Gastrocnemius medialis (tissue), 4 donors: ENCODE data around the gene HCRTR2. TPM values are rescaled to one million over a fixed set of nuclear protein-coding genes. Genes with fewer than 3 reads are reported as not detected.

Experiments used
- ATAC-seq, 2 donors: fragments of 150-250 bp; one replicate each; pipeline ENCODE4 v1.9.1; 2016
- DNase-seq, 2 donors: peaks; one replicate each; pipeline ENCODE4 v3.0.0-alpha.2; 2019
- H3K27ac ChIP-seq, 4 donors: fragments of 200-600 bp; sonication (generic); 1 replicate in 1 of 4; 2 replicates in 3 of 4; pipeline ENCODE4 v1.5.1; 2016 to 2018; ENCODE audit warnings: mild to moderate bottlenecking in 2 of 4, moderate library complexity in 1 of 4
- H3K27me3 ChIP-seq, 3 donors: fragments of 200-600 bp; sonication (generic) in 2 of 3; 1 replicate in 1 of 3; 2 replicates in 2 of 3; pipeline versions ENCODE4 v1.5.1 to v1.6.0; 2016 to 2019; ENCODE audit warnings: mild to moderate bottlenecking in 1 of 3, moderate library complexity in 1 of 3
- H3K36me3 ChIP-seq, 2 donors: fragments of 200-600 bp; sonication (generic) in 1 of 2; one replicate each; pipeline ENCODE4 v1.5.1; 2017 to 2018
- H3K4me1 ChIP-seq, 2 donors: fragments of 200-600 bp; sonication (generic) in 1 of 2; one replicate each; pipeline ENCODE4 v1.5.1; 2016 to 2017; ENCODE audit warnings: mild to moderate bottlenecking in 2 of 2
- H3K4me3 ChIP-seq, 4 donors: fragments of 200-600 bp; sonication (generic) in 3 of 4; 1 replicate in 1 of 4; 2 replicates in 3 of 4; pipeline ENCODE4 v1.5.1; 2016 to 2019; ENCODE audit warnings: mild to moderate bottlenecking in 2 of 4
- H3K9me3 ChIP-seq, 3 donors: fragments of 200-600 bp; sonication (generic) in 2 of 3; 1 replicate in 1 of 3; 2 replicates in 2 of 3; pipeline ENCODE4 v1.5.1; 2016 to 2019
- POLR2A ChIP-seq, 2 donors: fragments of 450-650 bp; IDR thresholded peaks; one replicate each; pipeline ENCODE4 v1.6.1; 2017; ENCODE audit warnings: antibody characterized with exemption in 2 of 2, mild to moderate bottlenecking in 2 of 2, moderate library complexity in 2 of 2
- in situ Hi-C, 4 donors: fragments of 200-750 bp; cut with MboI; loops; one replicate each; pipeline versions ENCODE4 v1.15.0 to v1.8.0; 2017; ENCODE audit warnings: low sequenced_read_pairs in 4 of 4
- intact Hi-C: fragments of 100-400 bp; cut with DNase I; formaldehyde crosslinking; loops from one replicate; pipeline ENCODE4 v1.15.1; 2023; ENCODE audit warnings: low total_unique reads
- total RNA-seq, 4 donors: library from RNA; depleted of rRNA; stranded (reverse); fragments of >200 nt; gene quantifications; one replicate each; pipeline versions ENCODE4 v1.1.0 to v1.2.3, GENCODE V29; 2016
- TF ChIP-seq, protein P1 (sequence below), 5 experiments: fragments of 450-650 bp in 3 of 5; fragments of 200-600 bp in 2 of 5; sonication (generic) in 2 of 5; IDR thresholded peaks in 4 of 5; conservative IDR thresholded peaks in 1 of 5; 1 replicate in 4 of 5; 2 replicates in 1 of 5; pipeline ENCODE4 v1.5.1; 2016 to 2019; ENCODE audit warnings: antibody characterized with exemption in 5 of 5, mild to moderate bottlenecking in 3 of 5, moderate library complexity in 3 of 5

The HCRTR2 gene
- total RNA-seq, 4 donors from 2014 or later: not detected

- no peaks in the 10 kb centered on the region for H3K27me3 ChIP-seq
- DNase-seq (no peak), ATAC-seq (no peak)
- intact Hi-C loops (no loop called here), in situ Hi-C loops (no loop called here)
- H3K4me3 ChIP-seq: no peak overlapping the region
- no peak overlapping the region for H3K27ac ChIP-seq
- no peak for TF ChIP-seq POLR2A (IDR thresholded peaks at IDR 0.05)
- TF ChIP-seq, protein P1, sequence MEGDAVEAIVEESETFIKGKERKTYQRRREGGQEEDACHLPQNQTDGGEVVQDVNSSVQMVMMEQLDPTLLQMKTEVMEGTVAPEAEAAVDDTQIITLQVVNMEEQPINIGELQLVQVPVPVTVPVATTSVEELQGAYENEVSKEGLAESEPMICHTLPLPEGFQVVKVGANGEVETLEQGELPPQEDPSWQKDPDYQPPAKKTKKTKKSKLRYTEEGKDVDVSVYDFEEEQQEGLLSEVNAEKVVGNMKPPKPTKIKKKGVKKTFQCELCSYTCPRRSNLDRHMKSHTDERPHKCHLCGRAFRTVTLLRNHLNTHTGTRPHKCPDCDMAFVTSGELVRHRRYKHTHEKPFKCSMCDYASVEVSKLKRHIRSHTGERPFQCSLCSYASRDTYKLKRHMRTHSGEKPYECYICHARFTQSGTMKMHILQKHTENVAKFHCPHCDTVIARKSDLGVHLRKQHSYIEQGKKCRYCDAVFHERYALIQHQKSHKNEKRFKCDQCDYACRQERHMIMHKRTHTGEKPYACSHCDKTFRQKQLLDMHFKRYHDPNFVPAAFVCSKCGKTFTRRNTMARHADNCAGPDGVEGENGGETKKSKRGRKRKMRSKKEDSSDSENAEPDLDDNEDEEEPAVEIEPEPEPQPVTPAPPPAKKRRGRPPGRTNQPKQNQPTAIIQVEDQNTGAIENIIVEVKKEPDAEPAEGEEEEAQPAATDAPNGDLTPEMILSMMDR (IDR thresholded peaks at IDR 0.05 in 4 of 5, conservative IDR thresholded peaks at IDR 0.05 in 1 of 5): no peak
- H3K4me1 ChIP-seq: no peaks in the 10 kb centered on the region
- no peaks in the 10 kb centered on the region for H3K36me3 ChIP-seq
- no peaks in the 10 kb centered on the region for H3K9me3 ChIP-seq
Measured at GRCh38 chr6:55167860-55168259, 6.5 kb upstream of the HCRTR2 start.

DNA sequence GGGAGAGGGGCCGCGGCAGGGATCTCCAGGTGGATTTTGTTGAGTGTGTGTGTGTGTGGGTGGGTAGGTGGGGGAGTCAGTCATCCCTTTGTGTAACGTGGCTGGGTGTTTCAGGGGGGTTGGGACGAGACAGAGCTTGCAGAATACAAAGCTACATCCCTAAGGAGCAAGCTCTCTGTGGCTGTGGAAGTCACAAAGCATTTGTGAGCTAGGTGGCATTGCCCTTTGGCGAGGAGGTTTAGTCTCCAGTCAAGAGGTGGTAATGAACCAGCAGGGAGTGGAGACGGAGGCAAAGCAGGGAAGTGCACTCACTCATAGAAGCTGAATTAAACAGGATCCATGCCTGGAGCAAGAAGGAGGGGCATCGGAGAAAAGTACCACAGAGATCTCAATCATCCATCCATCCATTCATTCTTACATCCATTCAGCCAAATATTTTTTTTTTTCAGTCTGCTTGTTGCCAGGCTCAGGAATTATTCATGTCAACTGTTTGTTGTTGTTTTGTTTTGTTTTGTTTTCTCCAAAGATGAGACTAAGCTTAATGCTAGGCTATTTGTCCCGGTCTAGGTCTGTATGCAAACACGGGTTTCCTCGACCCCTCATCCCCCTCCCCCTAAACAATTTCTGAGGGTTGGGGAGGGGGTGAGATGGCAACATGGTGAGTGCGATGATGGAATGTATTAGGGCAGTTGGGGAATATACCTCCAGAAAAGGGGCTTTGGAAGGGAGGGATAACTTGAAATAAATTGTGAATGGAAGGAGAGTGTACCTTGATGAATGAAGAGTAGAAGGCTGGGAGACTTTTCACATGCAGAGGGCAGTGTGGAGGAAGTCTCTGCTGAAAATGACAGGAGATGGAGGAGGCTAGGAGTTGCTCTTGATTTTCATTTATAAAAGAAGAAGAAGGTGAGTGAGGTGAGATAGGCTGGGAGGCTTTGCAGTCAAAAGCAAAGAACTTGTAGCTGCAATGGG lies 1.0 kb downstream of the HCRTR2 start:
- DNase-seq (no peak), ATAC-seq (no peak)
- no peak overlapping the region for H3K27ac ChIP-seq
- peak overlapping the region; percentile 36 to 55 (median 43) for H3K4me3 ChIP-seq
- no peaks in the 10 kb centered on the region for H3K36me3 ChIP-seq
- no peaks in the 10 kb centered on the region for H3K9me3 ChIP-seq
- intact Hi-C loops (no loop called here), in situ Hi-C loops (no loop called here)
- no peak for TF ChIP-seq POLR2A (IDR thresholded peaks at IDR 0.05)
- TF ChIP-seq, protein P1 (IDR thresholded peaks at IDR 0.05 in 4 of 5, conservative IDR thresholded peaks at IDR 0.05 in 1 of 5): no peak
- peaks cover 0 to 8% of the 10 kb centered on the region in 2 donors for H3K4me1 ChIP-seq
- peaks cover 23 to 32% (median 26%) of the 10 kb centered on the region in 3 donors for H3K27me3 ChIP-seq

- no peak overlapping the region for H3K4me3 ChIP-seq
- H3K4me1 ChIP-seq: peaks cover 0 to 8% of the 10 kb centered on the region in 2 donors
- peaks cover 23 to 32% (median 26%) of the 10 kb centered on the region in 3 donors for H3K27me3 ChIP-seq
- ATAC-seq: no peak
- TF ChIP-seq POLR2A (IDR thresholded peaks at IDR 0.05): no peak
- TF ChIP-seq, protein P1 (IDR thresholded peaks at IDR 0.05 in 4 of 5, conservative IDR thresholded peaks at IDR 0.05 in 1 of 5): no peak
- H3K36me3 ChIP-seq: no peaks in the 10 kb centered on the region
- no peak for DNase-seq
- H3K27ac ChIP-seq: no peak overlapping the region
- intact Hi-C loops: no loop called here
- H3K9me3 ChIP-seq: no peaks in the 10 kb centered on the region
- in situ Hi-C loops: no loop called here
Measured at GRCh38 chr6:55176958-55177357, 2.6 kb downstream of the HCRTR2 start.

DNA sequence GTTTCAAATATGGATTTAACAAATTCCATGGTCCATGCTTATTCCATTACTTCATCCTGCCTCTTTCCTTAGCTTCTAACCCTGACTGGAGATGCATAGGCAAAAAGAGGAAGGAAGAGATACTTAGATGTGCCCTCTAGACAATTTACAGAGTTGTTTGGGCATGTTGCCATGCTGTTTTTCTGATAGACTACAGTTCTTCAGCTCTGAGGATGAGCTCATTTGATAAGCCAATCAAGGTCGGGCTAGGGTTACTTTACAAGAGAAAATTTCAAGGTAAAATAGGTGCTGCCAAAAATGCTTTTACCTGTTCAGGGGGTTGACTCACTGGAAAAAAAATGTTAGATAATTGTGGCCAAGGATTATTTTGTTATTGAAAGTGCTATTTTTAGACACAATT lies 5.9 kb downstream of the HCRTR2 start:
- Histone ChIP-seq H3K4me1 (peaks cover 0 to under 1% of the 10 kb centered on the region in 2 donors), H3K4me3 (no peak overlapping the region), H3K27me3 (peaks cover 12 to 20% (median 16%) of the 10 kb centered on the region in 3 donors), H3K9me3 (no peaks in the 10 kb centered on the region), H3K36me3 (no peaks in the 10 kb centered on the region), H3K27ac (no peak overlapping the region)
- intact Hi-C loops (no loop called here), in situ Hi-C loops (no loop called here)
- TF ChIP-seq POLR2A (IDR thresholded peaks at IDR 0.05): no peak
- TF ChIP-seq, protein P1 (IDR thresholded peaks at IDR 0.05 in 4 of 5, conservative IDR thresholded peaks at IDR 0.05 in 1 of 5): no peak
- ATAC-seq (no peak), DNase-seq (no peak)
